NCI-H128 (cell line): Measurements from ENCODE around the gene USP17L25.
"Not testable (repeated sequence)": the region's sequence is repeated elsewhere in the genome, so short reads cannot be mapped to it uniquely, and the experiment has no call there.

Experiments
- DNase-seq: peaks from one replicate; lab custom pipeline; 2025; ENCODE audit not compliant: unreplicated experiment; lab: John Stamatoyannopoulos, UW

USP17L25 gene

GRCh38 chr4:9329611-9330010 is at the start of gene USP17L25:
TSS of gene USP17L25 (plus strand) at chr4:9329911. CDS start at chr4:9329911, 0 bp downstream.
- not testable (repeated sequence) for DNase-seq

- DNase-seq, result not testable (repeated sequence)
These were observed 5.5 kb upstream of the USP17L25 start for GRCh38 chr4:9324191-9324590.

GRCh38 chr4:9324865-9325264 is 4.8 kb upstream of the USP17L25 start, which contains the start of gene USP17L24:
TSS of gene USP17L24 (plus strand) at chr4:9325165. CDS start at chr4:9325165, 0 bp downstream.
- not testable (repeated sequence) for DNase-seq

- not testable (repeated sequence) for DNase-seq
These were observed 4.6 kb downstream of the USP17L25 start, which contains the start of gene USP17L26 for GRCh38 chr4:9334358-9334757. TSS of gene USP17L26 (plus strand) at chr4:9334658. CDS start at chr4:9334658, 0 bp downstream.

- not testable (repeated sequence) for DNase-seq
These were observed 9.4 kb downstream of the USP17L25 start, which contains the start of gene USP17L5 for GRCh38 chr4:9339103-9339502. TSS of gene USP17L5 (plus strand) at chr4:9339403. CDS start at chr4:9339403, 0 bp downstream.

- DNase-seq, result not testable (repeated sequence)
These were observed 14.1 kb downstream of the USP17L25 start, which contains the start of gene USP17L27 for GRCh38 chr4:9343848-9344247. TSS of gene USP17L27 (plus strand) at chr4:9344148. CDS start at chr4:9344148, 0 bp downstream.

GRCh38 chr4:9348593-9348992 is 18.9 kb downstream of the USP17L25 start, which contains the start of gene USP17L28:
TSS of gene USP17L28 (plus strand) at chr4:9348893. CDS start at chr4:9348893, 0 bp downstream.
- DNase-seq, result not testable (repeated sequence)

GRCh38 chr4:9350866-9351265 is 21.2 kb downstream of the USP17L25 start:
- DNase-seq, result not testable (repeated sequence)

GRCh38 chr4:9353338-9353737 is 23.6 kb downstream of the USP17L25 start, which contains the start of gene USP17L29:
TSS of gene USP17L29 (plus strand) at chr4:9353638. CDS start at chr4:9353638, 0 bp downstream.
- DNase-seq, result not testable (repeated sequence)

- not testable (repeated sequence) for DNase-seq
These were observed 33.1 kb downstream of the USP17L25 start, which contains the start of gene USP17L30 for GRCh38 chr4:9362829-9363228. TSS of gene USP17L30 (plus strand) at chr4:9363129. CDS start at chr4:9363129, 0 bp downstream.

GRCh38 chr4:9379881-9380280 is 50.2 kb downstream of the USP17L25 start:
- DNase-seq, result not testable (repeated sequence)
